ENCODE data around the gene MCM6.

The MCM6 gene

DNA sequence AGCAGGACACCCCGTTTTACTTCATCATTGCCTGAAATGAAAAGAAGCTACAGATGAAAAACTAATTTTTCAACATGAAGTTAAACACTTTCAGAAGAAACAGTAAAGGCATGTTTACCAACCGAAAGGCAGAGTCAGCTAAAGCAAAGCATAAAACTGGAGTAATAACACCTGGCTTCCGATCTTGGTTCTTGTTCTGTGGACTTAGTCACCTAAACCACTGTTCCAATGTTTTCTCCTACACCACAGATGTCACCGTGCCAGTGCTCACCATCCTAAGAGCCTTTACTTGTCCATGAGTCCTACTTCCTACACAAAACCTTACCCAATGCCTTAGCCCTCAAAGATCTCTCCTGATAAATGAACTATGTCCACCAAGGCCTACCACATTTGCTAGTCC lies 13.5 kb downstream of the MCM6 start:
- DNase-seq = no peak

DNA sequence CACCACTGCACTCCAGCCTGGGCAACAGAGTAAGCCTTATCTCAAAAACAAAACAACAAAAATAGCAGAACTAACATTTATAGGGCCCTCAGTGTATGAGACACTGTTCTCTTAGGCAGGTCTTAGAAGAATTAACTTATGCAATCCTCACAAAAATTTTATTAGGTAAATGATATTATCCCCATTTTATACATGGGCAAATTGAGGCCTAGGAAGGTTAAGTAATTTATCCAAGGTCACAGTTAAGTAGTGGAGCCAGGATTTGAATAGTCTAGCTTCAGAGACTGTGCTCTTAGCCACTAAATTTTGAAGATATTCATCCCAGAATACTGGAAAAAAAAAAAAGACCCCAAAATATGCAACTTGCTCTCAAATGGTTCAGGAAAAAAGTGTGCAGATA lies 22.8 kb downstream of the MCM6 start:
- DNase-seq = no peak

DNA sequence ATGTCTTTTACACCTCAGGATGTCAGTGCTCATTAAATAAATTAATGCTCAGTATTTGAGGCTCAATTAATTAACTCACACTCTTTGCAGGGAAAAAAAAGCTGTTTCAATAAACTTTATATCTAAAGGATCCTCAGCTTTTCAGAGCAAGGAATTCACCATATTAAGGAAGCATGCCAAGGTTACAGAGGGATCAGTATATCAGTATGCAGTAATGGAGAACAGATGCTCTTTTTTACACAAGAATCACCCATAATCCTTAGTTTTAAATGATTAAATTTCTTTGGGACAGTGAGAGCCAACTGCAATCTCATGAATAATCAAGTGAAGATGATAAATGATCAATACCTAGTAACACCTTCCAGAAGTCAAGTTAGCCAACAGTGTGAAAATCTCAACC lies 24.4 kb downstream of the MCM6 start:
- DNase-seq = no peak

- no peak for DNase-seq
These were observed 25.2 kb downstream of the MCM6 start for GRCh38 chr2:135850892-135851668.

DNA sequence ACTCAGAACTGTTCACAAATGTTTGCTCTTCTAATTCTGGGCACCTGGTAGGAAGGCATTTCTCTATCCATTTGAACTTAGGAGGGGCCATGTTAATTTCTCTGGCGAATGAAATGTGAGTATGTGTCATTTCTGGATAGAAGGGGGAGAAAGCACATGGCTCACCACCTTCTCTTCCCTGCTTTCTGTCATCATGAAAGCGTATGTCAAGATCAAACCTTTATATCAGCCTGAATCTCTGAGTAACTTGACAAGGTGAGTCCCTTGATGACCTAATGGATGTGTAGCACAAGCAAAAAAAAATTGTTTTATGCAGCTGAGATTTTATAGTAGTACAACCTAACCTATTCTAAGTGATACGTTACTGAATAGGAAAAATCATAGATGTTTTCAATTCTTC lies 27.2 kb downstream of the MCM6 start:
- DNase-seq = no peak

GRCh38 chr2:135845997-135846396 lies 30.2 kb downstream of the MCM6 start:
- no peak for DNase-seq

GRCh38 chr2:135845257-135845656 lies 31.0 kb downstream of the MCM6 start:
- no peak for DNase-seq

DNA sequence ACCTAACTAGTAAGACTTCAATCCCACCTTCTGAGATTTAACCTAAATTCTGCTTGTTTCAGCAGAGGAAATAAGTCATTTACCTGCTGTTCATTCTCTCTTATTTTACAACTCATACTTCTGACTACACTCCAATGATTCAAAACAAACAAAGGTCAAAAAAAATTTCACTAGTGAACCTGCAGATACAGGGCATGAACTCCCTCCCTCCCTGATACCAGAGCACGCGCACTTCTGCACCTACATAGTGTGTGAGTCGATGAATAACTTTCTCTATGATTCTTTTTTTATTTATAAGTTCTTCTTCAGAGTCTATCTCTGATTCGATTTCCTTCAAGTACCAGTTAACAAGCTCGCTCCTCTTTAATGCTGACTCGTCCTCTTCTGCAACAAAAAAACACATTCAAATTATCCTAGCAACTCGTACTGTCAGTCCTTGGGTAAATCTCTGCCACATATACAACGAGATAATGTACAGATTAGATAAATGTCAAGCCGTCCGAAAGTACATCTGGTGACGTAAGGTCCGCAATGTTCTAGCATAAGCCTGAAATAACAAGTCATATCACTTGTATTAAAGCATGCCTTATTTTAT lies 31.8 kb downstream of the MCM6 start:
- no peak for DNase-seq

- no peak for DNase-seq
These were observed 32.6 kb downstream of the MCM6 start for GRCh38 chr2:135843671-135844070.

DNA sequence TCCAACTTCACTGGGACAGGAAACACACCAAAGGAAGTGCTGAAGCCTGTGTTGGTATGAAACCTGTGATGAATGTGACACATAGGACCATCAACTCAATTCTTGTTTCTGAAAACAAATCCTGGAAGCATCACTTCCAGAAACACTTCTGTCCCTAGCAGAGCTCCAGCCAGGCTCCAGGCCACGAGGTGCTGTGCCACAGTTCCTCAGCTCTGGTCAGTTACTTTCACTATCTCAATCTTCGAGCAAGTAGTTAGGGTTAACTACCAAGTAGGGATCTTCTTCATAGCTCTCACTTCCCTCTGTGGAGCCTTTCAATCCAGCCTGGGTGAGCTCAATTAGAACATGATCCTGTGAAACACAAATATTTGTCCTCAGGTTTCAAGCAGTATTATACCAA lies 35.6 kb downstream of the MCM6 start:
- no peak for DNase-seq

DNA sequence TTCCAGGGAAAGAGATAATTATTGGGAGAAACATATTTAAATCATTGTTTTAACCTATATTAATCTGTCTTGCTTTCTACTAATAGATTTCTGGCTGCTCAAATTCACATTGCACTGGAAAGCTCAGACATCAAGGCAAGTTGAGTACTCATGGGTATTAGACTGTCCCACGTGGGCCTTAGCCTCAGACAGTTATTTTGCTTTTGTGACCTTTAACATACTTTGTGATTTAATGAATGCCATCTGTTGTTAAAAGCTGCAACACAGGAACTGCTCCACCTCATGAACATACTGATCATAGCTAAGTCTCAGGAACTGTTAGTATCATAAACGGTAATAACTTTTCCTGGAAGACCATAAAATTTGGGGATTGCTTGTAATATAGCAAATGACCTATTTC lies 36.5 kb downstream of the MCM6 start:
- DNase-seq = no peak

DNA sequence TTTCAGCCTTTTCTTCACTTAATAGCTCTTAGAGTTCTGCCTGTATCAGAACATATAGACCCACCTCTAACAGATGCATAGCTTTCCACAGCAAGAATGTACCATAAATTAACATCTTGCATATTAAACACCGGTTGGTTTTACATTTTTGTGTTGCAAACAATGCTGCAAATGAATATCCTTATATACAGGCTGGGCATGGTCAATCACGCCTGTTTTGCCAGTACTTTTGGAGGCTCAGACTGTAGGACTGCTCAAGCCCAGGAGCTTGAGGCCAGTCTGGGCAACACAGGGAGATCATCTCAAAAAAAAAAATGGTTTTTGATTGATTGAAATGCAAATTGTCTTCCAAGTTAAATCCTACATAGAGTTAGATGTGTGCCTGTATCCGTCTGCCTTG lies 37.7 kb downstream of the MCM6 start:
- DNase-seq = no peak

- no peak for DNase-seq
These were observed 39.5 kb downstream of the MCM6 start, which contains the start of gene LCT for GRCh38 chr2:135836596-135837270. LCT (minus strand) TSS chr2:135837184; CDS start chr2:135837169, 15 bp downstream.

DNA sequence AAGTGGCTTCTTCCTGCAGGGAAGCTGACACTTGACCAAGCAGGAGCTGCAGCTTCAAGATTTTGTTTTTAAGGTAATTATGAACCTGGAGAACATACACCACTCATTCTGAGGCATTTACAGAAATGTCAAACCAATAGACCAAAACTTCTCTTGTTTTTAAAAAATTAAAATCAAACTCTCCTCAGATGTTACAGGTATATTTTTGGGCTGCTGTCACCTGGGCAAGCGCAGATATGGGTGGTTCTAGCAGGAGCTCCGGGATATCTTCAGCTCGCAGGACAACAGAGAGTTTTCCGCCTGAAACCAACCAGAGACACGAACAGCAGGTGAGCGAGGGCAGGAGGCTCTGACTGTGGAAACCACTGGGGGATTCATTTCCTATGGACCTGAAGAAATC lies 43.4 kb downstream of the MCM6 start:
- DNase-seq = no peak

GRCh38 chr2:135831180-135831812 lies 44.9 kb downstream of the MCM6 start:
- DNase-seq = no peak

DNA sequence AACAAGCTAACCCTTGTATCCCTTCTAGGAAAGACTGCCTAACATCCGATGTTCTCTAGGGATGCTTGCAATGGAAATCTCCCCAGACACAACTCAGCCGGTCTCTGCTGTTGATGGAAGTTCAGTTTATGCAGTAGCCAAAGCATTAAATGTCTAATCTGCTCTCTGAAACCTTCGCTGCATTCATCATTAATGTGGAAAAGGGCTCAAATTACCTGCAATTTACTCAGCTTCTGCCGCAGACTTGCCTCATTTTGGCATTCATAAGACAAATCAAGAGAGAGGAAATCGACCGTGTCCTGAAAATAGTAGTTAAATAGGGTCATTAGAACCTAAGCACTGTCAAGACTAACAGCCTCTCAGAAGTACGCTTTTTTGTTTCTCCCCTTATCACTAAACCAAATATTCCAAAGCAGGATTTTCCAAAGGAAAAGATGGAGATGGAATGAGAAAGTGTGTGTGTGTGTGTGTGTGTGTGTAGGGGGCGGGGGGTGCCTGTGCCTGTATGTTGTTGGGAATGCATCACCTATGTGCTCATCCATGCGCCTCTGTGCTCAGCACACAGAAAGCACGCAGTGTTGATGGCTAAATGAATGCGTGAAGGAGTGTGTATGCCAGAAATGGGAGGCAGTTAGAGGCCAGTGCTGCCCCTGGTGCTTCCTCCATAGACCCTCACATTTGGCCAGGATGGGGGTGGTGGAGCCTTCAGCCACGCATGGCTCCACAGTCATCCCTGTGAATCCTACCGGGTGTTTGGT lies 46.7 kb downstream of the MCM6 start:
- DNase-seq = no peak

GRCh38 chr2:135826544-135826943 lies 49.7 kb downstream of the MCM6 start:
- DNase-seq = no peak

DNA sequence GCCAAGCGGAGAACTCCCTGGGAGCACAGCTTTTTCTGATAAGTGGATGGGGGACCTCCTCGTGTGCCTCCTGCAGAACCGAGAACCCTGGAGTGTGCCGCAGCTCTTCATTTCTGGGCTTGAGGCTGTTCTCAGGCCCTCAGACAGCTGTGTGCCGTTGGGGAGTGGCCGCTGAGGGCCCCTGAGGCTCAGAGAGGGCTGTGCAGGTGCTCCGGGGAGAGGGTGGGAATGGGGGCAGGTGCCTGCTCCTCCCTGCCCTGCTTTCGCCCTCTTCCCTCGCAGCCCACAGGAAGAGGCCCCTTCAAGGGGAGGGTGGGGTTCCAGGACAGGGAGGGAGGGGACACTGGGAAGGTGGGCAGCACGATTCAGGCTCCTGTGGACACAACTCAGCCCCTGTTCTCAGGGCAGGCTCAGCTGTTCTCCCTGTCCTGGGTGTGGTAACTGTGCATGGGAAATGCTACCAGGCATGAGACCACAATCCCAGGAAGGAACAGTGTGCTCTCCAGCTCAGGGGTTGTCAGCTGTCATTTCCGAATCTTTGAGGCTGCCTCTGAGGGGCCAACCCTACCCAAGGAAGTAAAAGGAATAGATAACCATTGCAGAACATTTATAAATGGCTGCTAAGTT lies 50.6 kb downstream of the MCM6 start:
- DNase-seq = no peak

DNA sequence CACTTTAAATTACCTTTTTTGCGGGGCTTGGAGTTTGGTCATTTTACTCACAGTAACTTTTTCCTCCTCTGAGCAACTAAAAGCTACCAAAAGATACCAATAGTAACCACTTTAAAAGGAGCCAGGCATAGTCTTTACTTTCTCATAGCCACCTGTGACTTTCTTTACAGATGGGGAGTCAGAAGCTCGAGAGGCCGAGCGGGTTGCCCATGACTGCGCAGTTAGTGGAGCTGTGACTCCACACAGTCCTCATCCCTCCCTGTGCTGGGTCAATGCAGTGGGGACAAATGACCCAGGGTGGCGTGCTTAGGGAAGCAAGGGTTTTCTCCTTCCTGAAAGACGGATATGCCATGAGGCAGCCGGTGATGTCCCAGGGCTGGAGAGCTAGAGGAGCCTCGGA lies 51.1 kb downstream of the MCM6 start:
- no peak for DNase-seq

- DNase-seq = no peak
These were observed 53.4 kb downstream of the MCM6 start for GRCh38 chr2:135822855-135823254.

DNA sequence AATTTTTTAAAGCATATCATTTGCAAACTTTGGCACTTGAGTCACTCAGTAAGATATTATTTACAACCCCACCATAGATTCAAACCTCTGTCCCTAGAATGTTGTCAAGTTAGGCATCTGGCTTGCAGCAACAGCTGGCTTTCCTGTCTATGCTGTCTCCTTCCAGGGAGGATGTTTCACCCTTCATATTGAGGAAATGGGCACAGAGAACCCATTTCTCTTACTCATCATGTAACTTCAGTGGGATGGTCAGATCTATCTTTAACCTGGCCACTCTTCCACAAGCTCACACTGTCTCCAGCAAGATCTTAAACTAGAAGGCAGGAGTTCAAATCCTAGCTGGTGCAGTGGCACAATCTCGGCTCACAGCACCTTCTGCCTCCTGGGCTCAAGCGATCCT lies 55.1 kb downstream of the MCM6 start:
- no peak for DNase-seq

DNA sequence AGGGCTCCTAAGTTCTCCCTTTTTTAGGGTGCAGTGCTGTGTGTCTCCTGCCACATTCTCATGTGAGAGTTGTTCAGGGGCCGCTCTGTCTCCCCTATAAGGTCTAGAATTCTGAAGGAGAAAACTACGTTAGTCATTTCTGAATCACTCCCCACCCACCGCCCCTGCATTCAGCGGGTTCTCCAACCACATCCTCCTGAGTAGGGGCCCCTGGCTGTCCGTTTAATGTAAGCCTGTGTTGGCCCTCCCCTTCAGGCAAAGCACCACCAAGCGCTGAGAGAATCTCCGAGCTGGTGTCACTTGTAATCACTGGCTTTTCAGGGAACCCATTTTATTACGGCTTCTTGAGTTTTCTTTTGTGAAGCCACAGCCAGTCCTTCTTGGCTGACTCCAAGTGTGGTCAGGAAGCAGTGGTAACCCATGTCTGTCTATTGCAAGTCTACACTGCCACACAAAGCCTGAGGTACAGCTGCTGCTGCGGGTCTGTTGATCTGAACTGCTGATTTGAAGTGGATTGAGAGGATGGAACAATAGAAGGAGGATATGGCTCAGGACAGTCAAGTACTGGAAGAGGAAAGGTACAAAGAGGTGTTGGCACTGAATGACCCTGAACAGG lies 56.1 kb downstream of the MCM6 start:
- no peak for DNase-seq

All from C1 segment of cervical spinal cord (tissue), 14 donors.